Activated CD8-positive, alpha-beta memory T cell treated with anti-CD3 and anti-CD28 coated beads, Interleukin-2, amount 10 ng/mL, durations not matched to agents 7 days and 5 days (primary cell): ENCODE results near the gene PHACTR1. TPM values are rescaled to one million over a fixed set of nuclear protein-coding genes. Genes with fewer than 3 reads are reported as not detected.
"Not testable (repeated sequence)": the region's sequence is repeated elsewhere in the genome, so short reads cannot be mapped to it uniquely, and the experiment has no call there.

ENCODE experiments used
- ATAC-seq: fragments of 150-1000 bp; cut with Tn5 transposase; one replicate; pipeline ENCODE4 v1.10.0; 2021; ENCODE audit warnings: moderate library complexity
- CTCF ChIA-PET: fragments of 350-600 bp; sonication (Branson Sonifier 250); formaldehyde crosslinking; loops from one replicate; lab custom pipeline; 2021; ENCODE audit warnings: antibody characterized with exemption; lab: Charles Lee
- DNase-seq: peaks from one replicate; pipeline ENCODE4 v3.0.0-alpha.2; 2020
- H3K27ac Mint-ChIP-seq: one replicate; pipeline ENCODE4 v1.8.0; 2021; ENCODE audit warnings: mild to moderate bottlenecking, mixed read lengths
- H3K27me3 Mint-ChIP-seq: one replicate; pipeline ENCODE4 v1.8.0; 2021; ENCODE audit warnings: mixed read lengths
- H3K36me3 Mint-ChIP-seq: one replicate; pipeline ENCODE4 v1.8.0; 2021; ENCODE audit warnings: mild to moderate bottlenecking, mixed read lengths
- H3K4me1 Mint-ChIP-seq: one replicate; pipeline ENCODE4 v1.8.0; 2021; ENCODE audit warnings: mixed read lengths
- H3K4me3 Mint-ChIP-seq: one replicate; pipeline ENCODE4 v1.8.0; 2021; ENCODE audit warnings: mild to moderate bottlenecking, moderate library complexity, mixed read lengths
- H3K9me3 Mint-ChIP-seq: one replicate; pipeline ENCODE4 v1.8.0; 2022; ENCODE audit warnings: low read depth, mixed read lengths
- total RNA-seq, 2 experiments: library from RNA; stranded (reverse); gene quantifications; one replicate each; pipeline ENCODE4 v1.2.3, GENCODE V29; 2021

The PHACTR1 gene
- total RNA-seq, 2 experiments from 2014 or later, result 0.73 to 2.2 TPM

DNA sequence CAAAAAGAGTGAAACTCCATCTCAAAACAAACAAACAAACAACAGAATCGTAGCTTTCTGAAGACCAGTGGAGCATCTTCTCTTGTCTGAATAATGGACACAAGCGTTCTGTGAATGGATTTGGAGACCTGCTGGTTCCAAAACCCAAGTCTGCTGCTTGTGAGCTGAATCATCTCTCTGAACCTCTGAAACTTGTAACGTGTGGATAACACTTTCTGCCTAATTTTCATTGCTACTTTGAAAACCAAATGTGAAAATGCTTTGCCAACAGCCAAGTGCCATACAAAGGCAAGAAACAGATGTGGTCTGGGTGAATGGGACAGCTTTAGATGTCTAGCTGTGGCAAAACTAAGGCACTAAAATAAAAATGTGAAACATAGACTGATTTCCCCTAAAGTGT is 44.3 kb downstream of the PHACTR1 start:
- H3K4me1 Mint-ChIP-seq, result no peaks in the 10 kb centered on the region
- DNase-seq (no peak), ATAC-seq (no peak)
- no peaks in the 10 kb centered on the region for H3K36me3 Mint-ChIP-seq
- H3K4me3 Mint-ChIP-seq, result no peak overlapping the region
- H3K27ac Mint-ChIP-seq, result no peak overlapping the region
- CTCF ChIA-PET, result no interaction called here
- H3K9me3 Mint-ChIP-seq, result no peaks in the 10 kb centered on the region
- no peaks in the 10 kb centered on the region for H3K27me3 Mint-ChIP-seq

DNA sequence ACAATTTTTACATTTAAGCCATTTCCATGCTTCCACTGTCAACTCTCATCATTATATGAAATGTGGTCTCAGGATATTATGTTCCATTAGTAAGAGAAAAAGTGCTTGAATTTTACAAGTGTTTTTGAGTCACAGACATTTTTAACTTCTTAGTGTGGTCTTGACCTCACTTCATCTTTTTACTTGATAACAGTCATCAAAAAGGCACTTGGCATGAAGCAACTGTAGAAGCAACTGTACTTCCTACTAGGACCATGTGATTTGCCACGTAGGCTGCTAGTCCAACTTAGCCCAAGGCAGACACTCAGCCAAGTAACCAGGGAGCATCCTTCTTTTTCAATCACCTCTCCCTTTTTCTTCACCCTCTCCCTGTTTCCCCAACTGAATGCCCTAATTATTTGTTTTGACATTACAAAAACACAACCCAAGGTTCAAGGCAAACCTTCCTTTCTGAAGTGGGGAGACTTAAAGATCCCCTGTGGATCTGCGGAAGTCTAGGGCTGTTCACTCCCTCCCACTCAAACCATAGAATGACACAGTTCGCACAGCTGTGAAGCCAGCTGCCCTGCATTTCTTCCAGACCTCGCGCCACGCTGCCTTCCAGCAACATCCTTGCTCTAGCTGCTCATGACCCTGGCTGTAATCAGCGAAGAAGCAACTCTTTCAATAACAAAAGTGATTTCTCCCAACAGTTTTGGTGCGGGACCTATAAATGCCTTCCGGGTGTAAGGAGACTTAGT is 45.0 kb downstream of the PHACTR1 start:
- CTCF ChIA-PET, result no interaction called here
- ATAC-seq, result no peak
- H3K4me3 Mint-ChIP-seq, result no peak overlapping the region
- H3K36me3 Mint-ChIP-seq, result no peaks in the 10 kb centered on the region
- no peak for DNase-seq
- H3K9me3 Mint-ChIP-seq, result no peaks in the 10 kb centered on the region
- H3K27ac Mint-ChIP-seq, result no peak overlapping the region
- H3K27me3 Mint-ChIP-seq, result no peaks in the 10 kb centered on the region
- no peaks in the 10 kb centered on the region for H3K4me1 Mint-ChIP-seq

GRCh38 chr6:12762731-12763434 is 46.3 kb downstream of the PHACTR1 start:
- not testable (repeated sequence) for H3K4me3 Mint-ChIP-seq

GRCh38 chr6:12766365-12766764 is 49.8 kb downstream of the PHACTR1 start:
- CTCF ChIA-PET, result no interaction called here

More at GRCh38 chr6:12762731-12763434, 46.3 kb downstream of the PHACTR1 start:
- DNase-seq, H3K27me3 Mint-ChIP-seq, CTCF ChIA-PET, H3K4me1 Mint-ChIP-seq, H3K9me3 Mint-ChIP-seq, H3K36me3 Mint-ChIP-seq, ATAC-seq, H3K27ac Mint-ChIP-seq: not testable (repeated sequence)

GRCh38 chr6:12767016-12767415 is 50.4 kb downstream of the PHACTR1 start:
- no peaks in the 10 kb centered on the region for H3K9me3 Mint-ChIP-seq
- no peak for ATAC-seq
- CTCF ChIA-PET, result no interaction called here

More at GRCh38 chr6:12766365-12766764, 49.8 kb downstream of the PHACTR1 start:
- Mint-ChIP-seq H3K36me3 (no peaks in the 10 kb centered on the region), H3K9me3 (no peaks in the 10 kb centered on the region), H3K27ac (no peak overlapping the region), H3K27me3 (no peaks in the 10 kb centered on the region), H3K4me1 (no peaks in the 10 kb centered on the region), H3K4me3 (no peak overlapping the region)
- ATAC-seq (no peak), DNase-seq (no peak)

GRCh38 chr6:12769556-12770256 is 53.1 kb downstream of the PHACTR1 start:
- Mint-ChIP-seq H3K27ac (no peak overlapping the region), H3K9me3 (no peaks in the 10 kb centered on the region), H3K27me3 (no peaks in the 10 kb centered on the region), H3K4me1 (no peaks in the 10 kb centered on the region), H3K36me3 (no peaks in the 10 kb centered on the region), H3K4me3 (no peak overlapping the region)
- CTCF ChIA-PET, result no interaction called here
- DNase-seq, result no peak
- no peak for ATAC-seq

More at GRCh38 chr6:12767016-12767415, 50.4 kb downstream of the PHACTR1 start:
- no peak overlapping the region for H3K4me3 Mint-ChIP-seq
- DNase-seq, result no peak
- H3K27me3 Mint-ChIP-seq, result no peaks in the 10 kb centered on the region
- H3K4me1 Mint-ChIP-seq, result no peaks in the 10 kb centered on the region
- H3K27ac Mint-ChIP-seq, result no peak overlapping the region
- H3K36me3 Mint-ChIP-seq, result no peaks in the 10 kb centered on the region

- CTCF ChIA-PET, result no interaction called here
- Mint-ChIP-seq H3K27ac (no peak overlapping the region), H3K36me3 (no peaks in the 10 kb centered on the region), H3K4me1 (no peaks in the 10 kb centered on the region), H3K9me3 (no peaks in the 10 kb centered on the region), H3K4me3 (no peak overlapping the region), H3K27me3 (no peaks in the 10 kb centered on the region)
- DNase-seq (no peak), ATAC-seq (no peak)
These were observed 55.8 kb downstream of the PHACTR1 start for GRCh38 chr6:12772416-12772815.

DNA sequence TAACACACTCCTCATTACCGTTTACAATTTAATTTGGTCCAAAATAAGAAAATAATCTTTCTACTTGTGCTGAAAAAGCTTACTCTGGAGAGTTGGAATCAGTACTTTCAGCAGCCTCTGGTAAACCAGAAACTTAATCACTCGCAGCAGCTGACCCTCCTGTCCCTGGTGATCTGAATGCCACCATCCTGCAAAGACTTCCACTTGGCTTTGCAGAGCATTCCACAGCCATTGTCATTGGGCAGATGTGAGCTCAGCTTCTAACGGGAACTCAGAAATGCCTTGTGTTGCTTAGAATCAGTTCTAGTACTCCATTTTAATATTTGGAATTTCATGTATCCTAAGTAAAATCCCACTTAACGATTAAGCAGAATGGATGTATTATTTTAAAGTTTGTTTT is 59.7 kb downstream of the PHACTR1 start:
- no peaks in the 10 kb centered on the region for H3K36me3 Mint-ChIP-seq
- H3K4me1 Mint-ChIP-seq, result no peaks in the 10 kb centered on the region
- ATAC-seq, result no peak
- no peak overlapping the region for H3K4me3 Mint-ChIP-seq
- DNase-seq, result no peak
- no peak overlapping the region for H3K27ac Mint-ChIP-seq
- no peaks in the 10 kb centered on the region for H3K9me3 Mint-ChIP-seq
- H3K27me3 Mint-ChIP-seq, result no peaks in the 10 kb centered on the region
- CTCF ChIA-PET, result no interaction called here

DNA sequence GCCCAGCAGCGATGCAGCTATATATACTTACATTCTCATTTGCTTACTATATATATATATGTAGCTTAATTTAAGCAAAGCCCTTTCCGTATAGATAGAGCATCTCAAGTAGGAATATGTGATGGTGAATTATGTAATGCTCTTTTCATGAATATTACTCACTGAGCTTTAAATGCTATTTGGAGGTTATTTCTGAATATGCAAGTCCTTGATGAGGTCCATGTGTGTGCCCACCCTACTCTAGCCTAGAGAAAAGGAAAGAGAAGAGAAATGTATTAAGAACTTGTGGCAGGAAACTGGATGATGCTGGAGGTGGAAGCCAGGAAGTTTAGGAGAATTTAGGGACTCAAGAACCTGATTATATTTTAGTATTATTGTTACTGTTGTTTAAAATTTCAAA is 63.2 kb downstream of the PHACTR1 start:
- Mint-ChIP-seq H3K27ac (no peak overlapping the region), H3K27me3 (no peaks in the 10 kb centered on the region), H3K4me3 (no peak overlapping the region), H3K36me3 (no peaks in the 10 kb centered on the region), H3K4me1 (no peaks in the 10 kb centered on the region), H3K9me3 (no peaks in the 10 kb centered on the region)
- CTCF ChIA-PET, result no interaction called here
- ATAC-seq, result no peak
- no peak for DNase-seq

DNA sequence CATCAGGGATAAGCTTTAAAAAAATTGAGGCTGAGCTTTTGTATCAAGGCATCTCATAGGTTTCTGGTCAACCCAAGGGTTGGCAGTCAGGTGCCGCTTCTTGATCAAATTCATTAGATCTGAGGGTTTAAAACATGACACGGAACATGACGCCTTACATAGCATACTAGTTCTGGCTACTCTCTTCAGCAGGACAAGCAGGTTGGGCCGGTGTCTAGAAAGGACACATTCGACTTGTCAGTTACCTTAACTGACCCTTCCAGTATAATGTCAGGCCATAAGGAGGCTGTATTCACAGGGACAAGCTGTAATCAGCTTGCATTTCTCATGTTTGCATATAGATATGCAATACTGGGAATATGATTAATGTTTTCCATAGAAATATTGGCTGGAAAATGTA is 65.6 kb downstream of the PHACTR1 start:
- no peak for DNase-seq
- H3K27ac Mint-ChIP-seq, result no peak overlapping the region
- H3K27me3 Mint-ChIP-seq, result no peaks in the 10 kb centered on the region
- H3K36me3 Mint-ChIP-seq, result no peaks in the 10 kb centered on the region
- H3K4me1 Mint-ChIP-seq, result no peaks in the 10 kb centered on the region
- CTCF ChIA-PET, result no interaction called here
- no peak for ATAC-seq
- no peaks in the 10 kb centered on the region for H3K9me3 Mint-ChIP-seq
- H3K4me3 Mint-ChIP-seq, result no peak overlapping the region

GRCh38 chr6:12785301-12785700 is 68.7 kb downstream of the PHACTR1 start:
- no peaks in the 10 kb centered on the region for H3K4me1 Mint-ChIP-seq
- CTCF ChIA-PET, result no interaction called here
- DNase-seq, result no peak
- ATAC-seq, result no peak
- H3K4me3 Mint-ChIP-seq, result no peak overlapping the region
- H3K27me3 Mint-ChIP-seq, result no peaks in the 10 kb centered on the region
- no peaks in the 10 kb centered on the region for H3K36me3 Mint-ChIP-seq
- no peaks in the 10 kb centered on the region for H3K9me3 Mint-ChIP-seq
- H3K27ac Mint-ChIP-seq, result no peak overlapping the region

DNA sequence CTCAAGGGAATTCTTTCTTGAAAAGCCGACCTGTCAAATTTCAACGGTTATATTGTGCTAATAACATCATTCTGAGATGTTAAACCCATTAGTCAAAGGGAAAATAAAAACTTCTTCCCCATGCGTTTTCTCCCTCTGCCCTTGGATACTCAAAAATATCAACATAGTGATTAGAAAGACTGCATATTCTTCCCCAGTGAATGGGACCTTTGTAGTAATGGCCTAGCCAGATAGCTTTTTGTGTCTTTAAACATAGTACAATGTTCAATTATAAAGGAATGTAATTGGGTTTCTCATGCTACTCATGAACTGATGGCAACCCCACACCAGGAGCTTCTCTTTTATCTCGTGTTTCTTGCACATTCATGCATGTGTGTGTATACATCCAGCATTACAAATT is 69.4 kb downstream of the PHACTR1 start:
- H3K9me3 Mint-ChIP-seq, result no peaks in the 10 kb centered on the region
- no peaks in the 10 kb centered on the region for H3K27me3 Mint-ChIP-seq
- DNase-seq, result no peak
- H3K36me3 Mint-ChIP-seq, result no peaks in the 10 kb centered on the region
- CTCF ChIA-PET, result no interaction called here
- H3K4me1 Mint-ChIP-seq, result no peaks in the 10 kb centered on the region
- no peak overlapping the region for H3K4me3 Mint-ChIP-seq
- H3K27ac Mint-ChIP-seq, result no peak overlapping the region
- ATAC-seq, result no peak

GRCh38 chr6:12791371-12791770 is 74.8 kb downstream of the PHACTR1 start:
- Mint-ChIP-seq H3K4me3 (no peak overlapping the region), H3K27me3 (peaks cover 2% of the 10 kb centered on the region), H3K9me3 (no peaks in the 10 kb centered on the region), H3K36me3 (no peaks in the 10 kb centered on the region), H3K27ac (no peak overlapping the region), H3K4me1 (no peaks in the 10 kb centered on the region)
- DNase-seq, result no peak
- no peak for ATAC-seq
- CTCF ChIA-PET, result no interaction called here

DNA sequence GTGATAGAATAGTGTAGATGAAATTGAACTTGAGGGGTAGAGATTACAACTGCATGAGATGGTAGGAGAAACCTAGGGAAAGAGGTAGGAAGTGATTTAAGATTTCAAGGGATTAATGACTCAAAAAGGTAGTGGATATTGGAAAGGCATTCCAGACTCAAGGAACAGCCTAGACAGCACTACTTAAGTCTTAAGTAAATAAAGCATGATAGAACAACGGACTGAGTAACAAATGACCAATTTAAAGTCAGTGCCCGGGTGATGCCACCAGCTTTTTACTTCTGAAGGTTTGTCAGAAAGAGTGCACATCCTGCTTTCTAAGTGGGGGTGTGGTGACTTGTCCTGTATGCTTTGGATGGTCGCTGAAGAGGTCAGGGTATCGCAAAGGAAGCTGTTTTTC is 81.8 kb downstream of the PHACTR1 start:
- DNase-seq (no peak), ATAC-seq (no peak)
- Mint-ChIP-seq H3K36me3 (no peaks in the 10 kb centered on the region), H3K27ac (no peak overlapping the region), H3K27me3 (peaks cover 2% of the 10 kb centered on the region), H3K4me3 (no peak overlapping the region), H3K9me3 (no peaks in the 10 kb centered on the region), H3K4me1 (no peaks in the 10 kb centered on the region)
- CTCF ChIA-PET, result no interaction called here
